Stomach smooth muscle (tissue), 2 donors: ENCODE measurements around the gene TST.

Experiments used
- H3K27ac ChIP-seq: one replicate; pipeline ENCODE4 v1.7.0; 2013; ENCODE audit warnings: mild to moderate bottlenecking, low read length, inconsistent platforms
- H3K27me3 ChIP-seq, 2 donors: one replicate each; pipeline ENCODE4 v1.7.0; 2013; ENCODE audit warnings: low read length in 2 of 2; ENCODE audit not compliant: insufficient read depth in 2 of 2, control insufficient read depth in 1 of 2
- H3K36me3 ChIP-seq, 2 donors: one replicate each; pipeline ENCODE4 v1.7.0; 2013; ENCODE audit warnings: low read length in 2 of 2; ENCODE audit not compliant: control insufficient read depth in 2 of 2, insufficient read depth in 2 of 2
- H3K4me1 ChIP-seq: one replicate; pipeline ENCODE4 v1.7.0; 2013; ENCODE audit warnings: low read length; ENCODE audit not compliant: control insufficient read depth, insufficient read depth
- H3K4me3 ChIP-seq, 2 donors: one replicate each; pipeline ENCODE4 v1.7.0; 2013; ENCODE audit warnings: low read length in 2 of 2
- H3K9ac ChIP-seq, 2 donors: one replicate each; pipeline ENCODE4 v1.7.0; 2013; ENCODE audit warnings: low read length in 2 of 2, mild to moderate bottlenecking in 1 of 2
- H3K9me3 ChIP-seq, 2 donors: one replicate each; pipeline ENCODE4 v1.7.0; 2013; ENCODE audit warnings: low read length in 2 of 2; ENCODE audit not compliant: control insufficient read depth in 2 of 2
- donor health status: healthy.
- donor health status: Pancreatic carcinoma.

Gene TST

GRCh38 chr22:37030560-37031281 lies 11.5 kb upstream of the TST start:
- H3K36me3 ChIP-seq, result peaks cover 16 to 31% of the 10 kb centered on the region in 2 donors
- H3K4me3 ChIP-seq, result no peak overlapping the region
- no peak overlapping the region for H3K27ac ChIP-seq
- no peaks in the 10 kb centered on the region for H3K4me1 ChIP-seq
- H3K9ac ChIP-seq, result no peak overlapping the region
- H3K27me3 ChIP-seq, result no peaks in the 10 kb centered on the region
- H3K9me3 ChIP-seq, result no peaks in the 10 kb centered on the region

- H3K9me3 ChIP-seq, result no peaks in the 10 kb centered on the region
- no peak overlapping the region for H3K27ac ChIP-seq
- no peak overlapping the region for H3K4me3 ChIP-seq
- no peaks in the 10 kb centered on the region for H3K27me3 ChIP-seq
- no peaks in the 10 kb centered on the region for H3K4me1 ChIP-seq
- H3K36me3 ChIP-seq, result peaks cover 23 to 36% of the 10 kb centered on the region in 2 donors
- no peak overlapping the region for H3K9ac ChIP-seq
These were observed 9.7 kb upstream of the TST start for GRCh38 chr22:37028692-37029674.

GRCh38 chr22:37027556-37027955 lies 8.3 kb upstream of the TST start:
- peaks cover 23 to 36% of the 10 kb centered on the region in 2 donors for H3K36me3 ChIP-seq
- H3K9ac ChIP-seq, result no peak overlapping the region

GRCh38 chr22:37026325-37026724 lies 7.1 kb upstream of the TST start:
- H3K4me3 ChIP-seq, result no peak overlapping the region
- no peak overlapping the region for H3K9ac ChIP-seq
- no peak overlapping the region for H3K27ac ChIP-seq
- peaks cover 23 to 36% of the 10 kb centered on the region in 2 donors for H3K36me3 ChIP-seq
- H3K27me3 ChIP-seq, result no peaks in the 10 kb centered on the region
- H3K4me1 ChIP-seq, result peaks cover 6% of the 10 kb centered on the region
- no peaks in the 10 kb centered on the region for H3K9me3 ChIP-seq

More at GRCh38 chr22:37027556-37027955, 8.3 kb upstream of the TST start:
- H3K9me3 ChIP-seq, result no peaks in the 10 kb centered on the region
- no peaks in the 10 kb centered on the region for H3K27me3 ChIP-seq
- no peak overlapping the region for H3K27ac ChIP-seq
- H3K4me3 ChIP-seq, result no peak overlapping the region
- H3K4me1 ChIP-seq, result peaks cover 3% of the 10 kb centered on the region

GRCh38 chr22:37025500-37026070 lies 6.3 kb upstream of the TST start:
- no peak overlapping the region for H3K9ac ChIP-seq
- no peak overlapping the region for H3K4me3 ChIP-seq
- no peaks in the 10 kb centered on the region for H3K27me3 ChIP-seq
- H3K9me3 ChIP-seq, result no peaks in the 10 kb centered on the region
- H3K4me1 ChIP-seq, result peaks cover 8% of the 10 kb centered on the region
- H3K36me3 ChIP-seq, result peaks cover 23 to 34% of the 10 kb centered on the region in 2 donors
- H3K27ac ChIP-seq, result no peak overlapping the region

GRCh38 chr22:37024339-37025157 lies 5.3 kb upstream of the TST start:
- no peaks in the 10 kb centered on the region for H3K27me3 ChIP-seq
- H3K9ac ChIP-seq, result no peak overlapping the region
- no peak overlapping the region for H3K27ac ChIP-seq
- peaks cover 23 to 28% of the 10 kb centered on the region in 2 donors for H3K36me3 ChIP-seq
- peaks cover 13% of the 10 kb centered on the region for H3K4me1 ChIP-seq
- no peak overlapping the region for H3K4me3 ChIP-seq
- no peaks in the 10 kb centered on the region for H3K9me3 ChIP-seq

GRCh38 chr22:37023743-37024338 lies 4.6 kb upstream of the TST start:
- H3K4me3 ChIP-seq, result no peak overlapping the region
- H3K9me3 ChIP-seq, result no peaks in the 10 kb centered on the region
- H3K4me1 ChIP-seq, result peaks cover 13% of the 10 kb centered on the region
- H3K27ac ChIP-seq, result no peak overlapping the region
- H3K9ac ChIP-seq, result no peak overlapping the region
- H3K36me3 ChIP-seq, result peaks cover 22 to 23% of the 10 kb centered on the region in 2 donors
- no peaks in the 10 kb centered on the region for H3K27me3 ChIP-seq

GRCh38 chr22:37022483-37023337 lies 3.5 kb upstream of the TST start:
- H3K27ac ChIP-seq, result no peak overlapping the region
- no peaks in the 10 kb centered on the region for H3K27me3 ChIP-seq
- no peak overlapping the region for H3K9ac ChIP-seq
- H3K4me3 ChIP-seq, result no peak overlapping the region
- no peaks in the 10 kb centered on the region for H3K9me3 ChIP-seq
- H3K4me1 ChIP-seq, result peaks cover 24% of the 10 kb centered on the region
- H3K36me3 ChIP-seq, result peaks cover 18 to 21% of the 10 kb centered on the region in 2 donors

- H3K9ac ChIP-seq, result no peak overlapping the region
- no peaks in the 10 kb centered on the region for H3K27me3 ChIP-seq
- no peak overlapping the region for H3K4me3 ChIP-seq
- H3K27ac ChIP-seq, result no peak overlapping the region
- H3K4me1 ChIP-seq, result peaks cover 32% of the 10 kb centered on the region
- H3K9me3 ChIP-seq, result no peaks in the 10 kb centered on the region
- peaks cover 12 to 17% of the 10 kb centered on the region in 2 donors for H3K36me3 ChIP-seq
These were observed 2.6 kb upstream of the TST start for GRCh38 chr22:37021710-37022482.
